Inflammatory macrophage (primary cell): Measurements from ENCODE around the gene MKNK1.

Experiments
- DNase-seq, 2 donors: peaks; one replicate each; pipeline ENCODE4 v3.0.0-alpha.2; 2020 to 2022

The MKNK1 gene

DNA sequence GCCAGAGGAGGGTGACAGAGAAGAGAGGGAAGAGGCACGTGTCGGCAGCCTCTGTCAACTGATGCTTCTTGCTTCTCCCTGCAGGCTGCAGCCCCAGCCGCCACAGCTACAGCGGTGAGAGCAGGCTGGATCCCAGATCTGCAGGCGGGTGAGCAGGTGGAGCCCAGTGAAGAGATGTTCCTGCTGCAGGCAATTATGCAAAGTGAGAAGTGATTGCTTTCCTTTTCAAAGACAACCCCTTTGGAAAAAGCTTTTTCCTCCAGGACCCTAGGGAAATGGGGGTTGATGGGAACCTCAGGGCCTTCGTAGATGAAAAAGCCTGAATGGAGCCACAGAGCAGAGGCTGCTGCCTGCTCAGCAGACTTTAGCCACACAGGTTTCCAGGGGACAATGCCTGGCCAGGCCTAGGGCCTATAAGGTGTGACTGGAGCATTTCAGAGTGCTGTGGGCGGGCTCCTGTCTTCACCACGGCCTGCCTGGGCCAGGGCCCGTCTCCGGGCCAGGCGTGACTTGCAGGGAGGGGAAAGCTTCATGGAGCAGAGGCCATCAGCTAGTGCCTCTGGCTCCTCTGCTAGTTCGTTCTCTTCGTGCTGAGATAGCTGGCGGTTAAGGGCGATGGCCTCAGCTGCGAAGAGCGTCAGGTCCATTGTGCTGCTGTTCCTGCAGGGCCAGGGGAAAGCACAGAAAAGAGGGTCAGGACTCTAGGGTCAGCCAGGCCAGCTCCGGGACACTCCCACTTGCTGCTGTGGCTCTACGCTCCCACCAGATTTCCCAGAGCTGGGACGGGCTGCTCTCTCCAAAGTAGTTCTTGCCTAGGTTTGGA, 45.7 kb downstream of the MKNK1 start:
- DNase-seq, result no peak

DNA sequence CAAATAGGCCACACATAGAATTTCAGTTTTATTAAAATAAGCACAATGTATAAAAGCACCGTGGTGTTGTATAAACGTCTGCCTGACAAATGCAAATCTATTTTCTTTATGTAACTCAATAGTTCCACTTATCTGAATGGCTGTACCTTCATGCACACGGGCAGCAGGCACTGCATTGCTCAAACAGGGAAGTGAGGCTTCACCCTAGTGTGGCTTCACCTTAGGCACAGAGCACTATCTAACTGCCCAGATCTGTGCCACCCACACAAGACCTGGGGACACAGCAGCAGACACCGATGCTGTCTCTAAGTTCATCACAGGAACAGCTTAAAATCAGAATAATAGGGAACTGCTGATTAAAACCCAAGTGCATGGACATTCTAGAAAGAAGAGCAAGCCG, 46.7 kb downstream of the MKNK1 start:
- DNase-seq, result peak; percentile 15 to 42

GRCh38 chr1:46556822-46557221, 47.2 kb downstream of the MKNK1 start:
- peak; percentile 26 to 39 for DNase-seq

GRCh38 chr1:46555826-46556619, 48.0 kb downstream of the MKNK1 start:
- no peak for DNase-seq

DNA sequence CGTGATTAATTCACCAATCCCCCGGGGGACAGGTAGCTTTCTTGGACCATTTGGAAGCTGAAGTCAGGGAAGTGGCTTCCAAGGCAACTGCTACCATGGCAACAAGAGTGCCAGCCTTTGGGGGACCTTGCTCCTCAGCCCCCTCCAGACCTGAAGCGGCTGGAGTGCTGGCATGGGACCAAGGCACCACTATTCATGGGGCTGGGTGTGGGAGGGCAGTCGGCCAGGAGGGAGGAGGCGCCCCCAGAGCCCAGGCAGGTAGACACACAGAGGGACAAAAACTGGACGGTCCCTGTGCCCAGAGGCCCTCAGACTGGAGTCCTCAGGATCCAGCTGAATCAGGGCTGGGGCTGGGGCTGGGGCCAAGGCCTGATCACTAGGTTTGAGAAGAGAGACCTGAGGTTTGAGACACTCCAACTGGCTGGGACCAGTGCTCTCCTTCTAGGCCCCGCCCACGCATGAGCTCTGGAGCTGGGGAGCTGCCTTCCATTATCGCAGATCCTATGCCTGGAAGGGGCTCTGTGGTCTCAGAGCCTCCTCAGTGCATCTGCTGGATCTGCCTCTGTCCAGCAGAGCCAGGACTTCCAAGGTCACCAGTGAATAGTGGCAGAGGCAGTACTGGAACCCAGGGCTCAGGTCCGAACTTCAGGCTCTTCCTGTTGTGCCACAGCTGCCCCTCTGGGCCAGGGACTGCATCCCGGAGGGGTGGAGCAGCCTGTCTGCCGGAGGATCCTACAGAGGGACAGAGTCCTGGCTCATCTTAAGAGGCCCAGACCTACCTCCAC, 49.3 kb downstream of the MKNK1 start:
- no peak for DNase-seq

DNA sequence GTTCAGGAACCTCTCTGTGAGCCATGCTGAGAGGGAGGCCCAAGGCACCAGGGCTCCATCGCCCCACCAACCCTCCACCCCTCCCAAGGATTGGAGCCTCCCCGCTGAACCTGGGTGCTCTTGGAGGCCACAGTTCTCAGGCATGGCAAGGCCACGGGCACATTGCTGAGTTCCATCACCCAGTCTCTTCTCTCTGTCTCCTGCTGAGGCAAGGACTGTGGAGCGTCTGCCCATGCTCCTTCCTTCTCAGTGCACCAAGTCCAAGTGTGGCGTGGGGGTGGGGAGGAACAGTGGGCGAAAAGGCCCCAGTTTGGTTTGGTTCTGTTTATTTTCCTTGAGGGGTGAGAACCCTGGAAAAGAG, 49.9 kb downstream of the MKNK1 start:
- no peak for DNase-seq

DNA sequence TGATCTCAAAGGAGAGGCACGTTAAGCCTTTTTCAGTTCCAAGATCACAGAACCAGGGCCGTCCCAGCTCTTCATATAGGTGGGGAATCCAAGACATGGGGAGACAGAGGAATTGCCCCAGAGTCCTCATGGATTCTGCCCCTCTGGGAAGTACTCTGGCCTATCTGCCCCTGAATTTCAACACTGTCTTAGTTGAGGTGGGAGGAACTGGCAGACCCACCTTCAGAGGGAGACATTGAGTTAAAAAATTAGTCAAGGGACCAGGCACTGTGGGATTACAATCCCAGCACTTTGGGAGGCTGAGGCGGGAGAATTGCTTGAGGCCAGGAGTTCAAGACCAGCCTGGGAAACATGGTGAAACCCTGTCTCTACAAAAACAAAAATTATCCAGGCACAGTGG, 50.6 kb downstream of the MKNK1 start:
- DNase-seq, result no peak

DNA sequence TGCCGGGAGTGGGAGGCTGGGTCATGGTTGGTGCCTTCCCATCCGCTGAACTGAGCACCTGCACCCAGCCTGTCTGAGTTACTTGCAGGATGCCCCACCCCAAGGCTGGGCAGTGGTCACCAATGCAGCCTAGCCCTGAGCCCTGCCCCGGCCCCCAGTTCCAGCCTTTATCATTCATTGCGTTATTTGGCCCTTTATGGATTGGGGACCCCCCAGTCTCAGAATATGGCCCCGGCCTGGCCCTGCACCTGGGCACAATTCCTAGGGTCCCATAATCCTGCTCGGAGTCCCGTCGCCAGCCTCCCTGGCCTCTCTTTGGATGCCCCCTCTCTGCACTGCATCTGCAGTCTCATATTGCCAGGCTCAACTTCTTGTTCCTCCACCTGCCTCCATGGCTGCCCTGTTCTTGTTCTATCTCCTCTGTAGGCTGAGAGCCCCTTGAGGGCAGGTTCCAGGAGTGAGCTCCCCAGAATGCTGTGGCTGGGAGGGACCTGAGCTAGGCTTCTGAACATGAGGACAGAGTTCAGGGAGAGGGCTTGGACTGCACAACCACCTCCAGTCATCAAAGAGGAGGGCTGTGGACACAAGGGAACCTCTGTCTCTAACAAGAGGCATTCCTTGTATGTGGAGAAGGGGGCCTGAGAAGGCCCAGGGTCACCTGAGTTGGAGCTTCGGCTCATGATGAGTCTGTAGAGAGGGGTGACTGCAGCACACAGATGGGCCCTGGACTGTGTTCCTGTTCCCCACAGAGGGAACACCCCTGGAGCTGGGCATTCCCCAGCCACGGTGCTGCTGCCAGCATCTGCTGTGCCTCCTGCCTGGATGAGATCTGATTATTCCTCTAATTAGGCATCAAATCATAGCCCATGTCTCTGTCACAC, 51.5 kb downstream of the MKNK1 start:
- DNase-seq, result no peak

- DNase-seq, result no peak
Measured at GRCh38 chr1:46551597-46552095, 52.4 kb downstream of the MKNK1 start, which contains the start of gene KNCN. Gene KNCN (minus strand): TSS chr1:46551647. CDS start chr1:46551215, 432 bp downstream.

DNA sequence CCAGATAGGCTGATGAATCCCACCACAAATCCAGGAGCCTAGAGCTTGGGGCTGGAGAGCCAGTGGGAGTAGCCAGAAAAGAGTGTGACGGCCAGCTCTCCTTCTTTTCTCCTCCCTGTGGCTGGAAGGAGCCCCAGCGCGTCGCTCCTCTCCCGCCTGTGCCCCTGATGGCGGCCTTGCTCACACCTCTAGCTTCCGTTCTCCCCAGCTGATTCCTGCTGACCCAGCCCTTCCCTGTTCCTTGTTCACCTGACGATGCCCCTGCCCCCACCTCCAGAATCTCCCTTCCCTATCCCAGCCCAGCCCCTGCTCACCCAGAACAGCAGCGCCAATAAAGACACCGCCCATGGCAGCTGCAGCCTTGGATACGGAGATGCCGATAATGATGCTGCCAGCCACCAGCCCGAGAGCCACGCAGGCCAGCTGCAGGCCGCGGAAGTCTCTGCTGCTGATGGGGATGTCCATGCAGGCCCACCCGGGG, 53.3 kb downstream of the MKNK1 start:
- no peak for DNase-seq

- no peak for DNase-seq
Measured at GRCh38 chr1:46549697-46550681, 54.1 kb downstream of the MKNK1 start.

DNA sequence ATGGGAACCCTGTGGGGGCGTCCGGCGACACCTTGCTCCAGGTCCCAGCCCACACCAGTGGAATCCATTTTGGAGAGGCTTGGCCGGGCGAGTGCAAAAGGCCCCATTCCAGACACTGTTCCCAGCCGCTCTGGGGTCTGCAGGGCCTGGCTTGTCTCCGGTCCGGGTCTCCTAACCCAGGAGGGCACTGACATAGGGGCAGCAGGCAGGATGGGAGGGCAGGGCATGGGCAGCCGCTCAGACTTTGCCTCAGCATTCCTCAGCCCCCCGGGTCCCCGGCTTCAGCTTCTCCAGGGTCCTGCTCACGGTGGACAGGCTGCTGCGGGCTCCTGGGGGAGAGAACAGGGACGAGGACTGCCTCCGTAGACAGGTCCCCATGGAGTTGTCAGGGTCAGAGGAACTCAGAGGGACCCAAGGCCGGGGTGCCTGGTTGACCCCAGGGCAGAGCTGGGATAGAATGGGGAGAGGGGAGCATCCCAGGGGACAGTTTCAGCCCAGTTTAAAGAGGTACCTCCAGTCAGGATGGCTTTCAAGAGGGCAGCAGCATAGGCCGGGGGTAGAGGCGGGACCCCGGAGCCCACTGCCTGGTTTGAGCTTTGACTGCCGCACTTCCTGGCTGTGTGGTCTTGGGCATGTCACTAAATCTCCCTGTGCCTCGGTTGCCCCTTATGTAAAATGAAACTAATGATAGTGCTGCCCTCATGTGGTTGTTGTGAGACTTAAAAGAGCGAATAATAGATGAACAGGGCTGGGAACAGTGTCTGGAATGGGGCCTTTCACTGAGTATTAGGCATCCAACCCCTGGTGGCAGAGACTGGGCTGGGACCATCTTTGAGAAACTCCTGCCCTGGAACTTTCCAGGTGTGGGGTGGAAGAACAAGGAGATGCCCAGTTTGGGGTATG, 56.3 kb downstream of the MKNK1 start:
- DNase-seq, result no peak

GRCh38 chr1:46546210-46546609, 57.9 kb downstream of the MKNK1 start:
- no peak for DNase-seq

- DNase-seq, result no peak
Measured at GRCh38 chr1:46545784-46546183, 58.3 kb downstream of the MKNK1 start.

DNA sequence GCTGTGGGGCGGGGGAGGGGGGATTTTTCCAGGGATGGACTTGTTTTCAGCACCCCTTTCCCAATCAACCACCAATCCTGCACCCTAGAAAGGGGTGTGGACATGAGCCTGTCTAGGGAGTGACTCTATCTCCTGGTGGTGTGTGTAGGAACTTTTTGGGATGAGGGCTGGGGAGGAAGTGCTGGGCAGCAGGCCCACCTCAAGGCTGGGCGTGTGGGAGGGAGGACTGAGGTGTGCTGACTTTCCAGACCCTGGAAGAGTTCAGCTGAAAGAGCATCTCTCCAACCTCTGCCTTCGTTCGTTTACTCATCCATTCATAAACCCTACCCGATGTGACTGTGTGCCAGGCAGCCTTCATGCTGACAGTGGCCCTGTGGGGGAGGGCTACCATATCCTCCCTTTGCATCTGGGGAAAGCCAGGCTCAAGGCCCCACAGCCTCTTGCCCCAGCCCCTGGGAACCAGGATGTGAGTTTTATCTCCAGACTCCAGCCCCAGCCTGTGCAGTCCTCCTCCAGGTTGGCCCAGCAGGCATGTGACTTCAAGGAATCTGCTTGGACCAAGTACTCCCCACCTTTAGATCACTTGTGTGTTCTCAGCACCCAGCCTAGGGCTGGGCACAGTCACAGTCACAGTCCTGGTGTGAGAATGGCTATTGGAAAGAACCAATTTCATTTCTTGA, 59.4 kb downstream of the MKNK1 start:
- no peak for DNase-seq

DNA sequence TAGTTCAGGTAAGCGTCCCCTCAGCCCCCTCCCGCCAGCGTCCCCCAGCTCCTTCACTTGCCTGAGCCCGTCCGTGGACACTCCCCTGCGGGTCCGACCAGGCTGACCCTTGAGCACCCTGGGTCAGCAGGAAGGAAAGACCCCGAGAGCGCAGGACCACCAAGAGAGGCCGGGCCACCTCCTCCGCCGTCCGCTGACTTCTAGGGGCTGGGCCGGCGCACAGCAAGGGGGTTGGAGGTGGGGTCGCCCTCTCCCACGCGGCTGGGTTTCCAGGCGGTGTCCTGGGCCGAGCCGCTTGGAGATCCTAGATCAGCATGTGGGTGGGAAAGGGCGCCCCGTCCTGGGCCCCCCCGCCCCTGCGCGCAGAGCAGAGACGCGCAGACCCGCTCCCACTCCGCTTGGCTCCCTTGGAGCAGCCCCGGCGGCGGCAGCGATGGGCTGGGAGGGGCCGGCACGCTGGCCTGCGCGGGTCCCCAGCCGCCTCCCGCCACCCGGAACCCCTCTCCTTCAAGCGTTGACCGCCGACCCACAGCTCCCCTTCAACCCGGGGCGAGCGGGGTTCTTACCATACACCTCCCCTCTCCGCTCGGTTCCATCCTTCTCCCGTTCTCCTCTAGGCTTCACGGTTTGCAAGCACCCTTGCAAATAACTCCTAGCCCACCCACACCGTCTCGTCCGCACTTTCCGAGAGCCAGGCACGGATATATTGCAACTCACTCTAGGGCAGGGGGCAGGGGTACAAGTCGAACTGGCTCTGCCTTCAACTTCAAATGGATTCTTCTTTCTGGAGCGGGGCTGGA, 60.1 kb downstream of the MKNK1 start:
- no peak for DNase-seq

DNA sequence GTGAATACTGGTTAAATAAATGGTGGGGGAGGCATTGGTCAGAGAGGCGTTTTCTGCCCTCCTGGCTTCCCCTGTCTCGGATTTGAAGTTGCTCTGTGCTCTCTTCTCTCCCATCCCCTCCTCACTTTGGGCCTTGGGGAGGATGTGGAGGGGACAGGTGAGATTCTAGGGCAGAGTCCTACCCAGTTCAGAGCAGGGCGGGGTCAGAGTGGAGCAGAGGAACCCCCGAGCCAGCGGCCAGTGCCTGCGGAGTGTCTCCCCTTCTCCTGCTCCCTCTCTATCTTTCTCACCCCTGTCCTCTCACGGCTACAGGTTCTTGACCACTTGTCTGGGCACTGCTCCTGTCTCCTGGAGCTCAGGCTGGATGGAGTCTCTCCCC, 60.7 kb downstream of the MKNK1 start:
- no peak for DNase-seq

DNA sequence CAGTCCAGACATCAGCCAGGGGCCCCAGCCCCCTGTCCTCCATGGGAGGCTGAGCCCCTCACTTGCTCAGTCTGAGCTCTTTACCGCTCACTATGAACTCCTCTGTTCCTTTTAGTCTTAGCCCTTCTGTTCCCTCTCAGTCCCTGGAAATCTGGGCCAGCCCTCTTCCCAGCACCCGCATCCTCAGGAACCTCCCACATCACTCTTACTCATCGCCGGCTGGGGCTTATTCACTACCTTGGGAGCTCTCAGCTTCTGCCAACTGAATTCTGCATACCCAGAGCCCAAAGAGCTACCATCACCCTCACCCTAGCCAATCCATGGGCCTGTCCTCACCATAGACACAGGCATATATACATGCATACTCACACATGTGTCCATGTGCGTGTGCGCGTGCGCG, 64.1 kb downstream of the MKNK1 start:
- DNase-seq, result peak in 1 of 2 donors; percentile 48
